MCF 10A (cell line): ENCODE results near the gene KIAA0753. TPM values are rescaled to one million over a fixed set of nuclear protein-coding genes. Genes with fewer than 3 reads are reported as not detected.

ENCODE experiments used
- BruUV-seq: library from RNA; stranded (reverse); fragments of 400-500 nt; replicated peaks from 2 replicates; lab custom pipeline; 2021; lab: Mats Ljungman, UMichigan
- CTCF ChIA-PET: fragments of 300-600 bp; sonication (Branson Sonifier 250); formaldehyde crosslinking; extraction: SDS; loops from one replicate; lab custom pipeline; 2021; ENCODE audit warnings: antibody characterized with exemption, inconsistent platforms; lab: Yijun Ruan, JAX
- POLR2A ChIA-PET: fragments of 300-600, 350-650 bp; sonication (Branson Sonifier 250); formaldehyde crosslinking; extraction: SDS; loops from one replicate; lab custom pipeline; 2020; ENCODE audit warnings: antibody characterized with exemption, inconsistent platforms; lab: Yijun Ruan, JAX
- DNase-seq: peaks from one replicate; pipeline ENCODE4 v3.0.0-alpha.2; 2018; ENCODE audit not compliant: unreplicated experiment
- H3K27ac Mint-ChIP-seq: one replicate; pipeline ENCODE4 v1.8.0; 2022; ENCODE audit warnings: mild to moderate bottlenecking, low read depth, mixed read lengths; ENCODE audit not compliant: unreplicated experiment
- H3K27me3 Mint-ChIP-seq: one replicate; pipeline ENCODE4 v1.8.0; 2022; ENCODE audit warnings: mixed read lengths; ENCODE audit not compliant: insufficient read depth, unreplicated experiment
- H3K36me3 Mint-ChIP-seq: one replicate; pipeline ENCODE4 v1.8.0; 2022; ENCODE audit warnings: mild to moderate bottlenecking, moderate library complexity, mixed read lengths; ENCODE audit not compliant: insufficient read depth, unreplicated experiment
- H3K4me1 Mint-ChIP-seq: one replicate; pipeline ENCODE4 v1.8.0; 2022; ENCODE audit warnings: mixed read lengths; ENCODE audit not compliant: insufficient read depth, unreplicated experiment
- H3K4me3 Mint-ChIP-seq: one replicate; pipeline ENCODE4 v1.8.0; 2022; ENCODE audit warnings: mild to moderate bottlenecking, moderate library complexity, mixed read lengths; ENCODE audit not compliant: unreplicated experiment
- H3K9me3 Mint-ChIP-seq: one replicate; pipeline ENCODE4 v1.8.0; 2022; ENCODE audit warnings: mixed read lengths; ENCODE audit not compliant: unreplicated experiment
- intact Hi-C: fragments of 100-400 bp; cut with micrococcal nuclease; formaldehyde crosslinking; loops from 2 replicates; pipeline ENCODE4 v1.14.1; 2022
- total RNA-seq: library from RNA; stranded (reverse); gene quantifications from 2 replicates; pipeline ENCODE4 v1.2.3, GENCODE V29; 2022
- TF ChIP-seq, protein P1 (sequence below): fragments of 200-600 bp; IDR thresholded peaks from one replicate; pipeline ENCODE4 v1.8.0; 2022; ENCODE audit warnings: antibody characterized with exemption, mild to moderate bottlenecking; ENCODE audit not compliant: unreplicated experiment

KIAA0753 gene
- total RNA-seq, 1 experiment from 2014 or later, result 22.8 TPM

DNA sequence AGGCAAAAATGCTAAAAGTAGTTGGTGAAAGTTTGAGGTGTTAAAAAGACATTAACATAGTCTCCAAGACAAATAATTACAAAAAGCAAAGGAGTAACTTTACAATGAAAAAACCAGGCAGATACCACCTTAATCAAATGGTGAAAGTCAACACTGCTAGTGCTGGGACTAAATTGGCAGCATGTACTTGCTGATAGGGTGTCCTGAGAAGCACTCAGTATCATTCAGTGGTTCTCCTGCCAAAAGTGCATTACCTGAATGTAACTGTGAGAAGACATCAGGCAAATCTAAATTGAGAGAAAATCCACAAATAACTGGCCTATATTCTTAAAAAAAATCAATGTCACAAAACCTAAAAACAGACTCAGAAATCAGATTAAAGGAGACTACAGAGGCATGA, 8.0 kb downstream of the KIAA0753 start:
- intact Hi-C loops, result no loop called here
- no peaks in the 10 kb centered on the region for H3K27me3 Mint-ChIP-seq
- no peak overlapping the region for H3K27ac Mint-ChIP-seq
- no peak for DNase-seq
- no peaks in the 10 kb centered on the region for H3K9me3 Mint-ChIP-seq
- peaks cover 90% of the 10 kb centered on the region for H3K36me3 Mint-ChIP-seq
- BruUV-seq, result no TSS peak
- ChIA-PET POLR2A (no interaction called here), CTCF (no interaction called here)
- TF ChIP-seq, protein P1, sequence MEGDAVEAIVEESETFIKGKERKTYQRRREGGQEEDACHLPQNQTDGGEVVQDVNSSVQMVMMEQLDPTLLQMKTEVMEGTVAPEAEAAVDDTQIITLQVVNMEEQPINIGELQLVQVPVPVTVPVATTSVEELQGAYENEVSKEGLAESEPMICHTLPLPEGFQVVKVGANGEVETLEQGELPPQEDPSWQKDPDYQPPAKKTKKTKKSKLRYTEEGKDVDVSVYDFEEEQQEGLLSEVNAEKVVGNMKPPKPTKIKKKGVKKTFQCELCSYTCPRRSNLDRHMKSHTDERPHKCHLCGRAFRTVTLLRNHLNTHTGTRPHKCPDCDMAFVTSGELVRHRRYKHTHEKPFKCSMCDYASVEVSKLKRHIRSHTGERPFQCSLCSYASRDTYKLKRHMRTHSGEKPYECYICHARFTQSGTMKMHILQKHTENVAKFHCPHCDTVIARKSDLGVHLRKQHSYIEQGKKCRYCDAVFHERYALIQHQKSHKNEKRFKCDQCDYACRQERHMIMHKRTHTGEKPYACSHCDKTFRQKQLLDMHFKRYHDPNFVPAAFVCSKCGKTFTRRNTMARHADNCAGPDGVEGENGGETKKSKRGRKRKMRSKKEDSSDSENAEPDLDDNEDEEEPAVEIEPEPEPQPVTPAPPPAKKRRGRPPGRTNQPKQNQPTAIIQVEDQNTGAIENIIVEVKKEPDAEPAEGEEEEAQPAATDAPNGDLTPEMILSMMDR, result no peak
- peaks cover 12% of the 10 kb centered on the region for H3K4me1 Mint-ChIP-seq
- H3K4me3 Mint-ChIP-seq, result no peak overlapping the region

DNA sequence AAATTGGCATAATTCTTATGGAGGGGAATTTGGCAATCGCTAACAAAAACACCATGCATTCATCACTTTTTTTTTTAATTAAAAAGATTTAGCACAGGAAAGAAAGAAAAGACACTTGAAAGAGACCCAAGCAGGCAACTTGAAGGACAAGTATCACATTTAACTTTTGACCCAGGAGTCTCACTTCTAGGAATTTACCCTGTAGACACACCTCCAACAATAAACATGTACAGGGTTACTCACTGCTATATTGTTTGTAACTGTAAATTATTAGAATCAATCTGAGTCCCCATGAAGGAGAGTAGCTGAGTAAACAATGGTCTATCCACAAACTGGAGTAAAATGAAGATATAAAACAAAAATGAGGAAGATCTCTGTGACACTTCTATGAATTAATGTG, 10.1 kb downstream of the KIAA0753 start:
- BruUV-seq, result no TSS peak

DNA sequence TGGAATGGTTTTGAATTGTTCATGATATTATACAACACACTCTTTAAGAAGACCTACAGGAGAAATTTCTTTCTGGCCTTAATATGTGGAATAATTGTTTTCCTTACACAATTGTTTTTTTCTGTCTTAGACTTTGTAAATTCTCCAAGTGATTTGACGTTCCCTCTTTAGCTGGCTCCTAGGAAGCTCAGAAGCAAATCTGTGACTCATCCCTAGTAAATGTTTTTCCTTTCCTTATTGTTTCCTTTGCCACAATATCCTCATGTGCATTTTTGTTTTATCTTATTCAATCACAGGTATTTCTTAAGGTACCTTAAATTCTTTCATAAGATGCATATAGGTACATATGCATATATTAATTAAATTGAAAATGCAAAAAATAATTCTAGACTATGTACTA, 13.5 kb downstream of the KIAA0753 start:
- CTCF ChIA-PET, result no interaction called here
- TF ChIP-seq, protein P1, result no peak
- POLR2A ChIA-PET, result interaction anchor here (0.7 to 3.7 kb wide), 4 partner anchors 9 to 30 kb away, joined by 3 to 25 read pairs (median 4); partner anchors contain the start of genes KIAA0753 and TXNDC17
- Mint-ChIP-seq H3K9me3 (no peaks in the 10 kb centered on the region), H3K36me3 (peaks cover 74% of the 10 kb centered on the region), H3K4me3 (no peak overlapping the region), H3K27ac (no peak overlapping the region), H3K27me3 (no peaks in the 10 kb centered on the region), H3K4me1 (peaks cover 18% of the 10 kb centered on the region)
- no TSS peak for BruUV-seq
- intact Hi-C loops, result no loop called here
- peak; percentile 14 for DNase-seq

More for the DNA sequence above, 10.1 kb downstream of the KIAA0753 start:
- peaks cover 89% of the 10 kb centered on the region for H3K36me3 Mint-ChIP-seq
- POLR2A ChIA-PET, result interaction anchor here (0.7 to 3.7 kb wide), 3 partner anchors 8 to 31 kb away, joined by 3 to 25 read pairs (median 3); partner anchors contain the start of genes KIAA0753 and TXNDC17
- DNase-seq, result no peak
- no peaks in the 10 kb centered on the region for H3K9me3 Mint-ChIP-seq
- no peaks in the 10 kb centered on the region for H3K27me3 Mint-ChIP-seq
- no peak overlapping the region for H3K27ac Mint-ChIP-seq
- peaks cover 18% of the 10 kb centered on the region for H3K4me1 Mint-ChIP-seq
- intact Hi-C loops, result no loop called here
- CTCF ChIA-PET, result no interaction called here
- TF ChIP-seq, protein P1, result no peak
- no peak overlapping the region for H3K4me3 Mint-ChIP-seq

DNA sequence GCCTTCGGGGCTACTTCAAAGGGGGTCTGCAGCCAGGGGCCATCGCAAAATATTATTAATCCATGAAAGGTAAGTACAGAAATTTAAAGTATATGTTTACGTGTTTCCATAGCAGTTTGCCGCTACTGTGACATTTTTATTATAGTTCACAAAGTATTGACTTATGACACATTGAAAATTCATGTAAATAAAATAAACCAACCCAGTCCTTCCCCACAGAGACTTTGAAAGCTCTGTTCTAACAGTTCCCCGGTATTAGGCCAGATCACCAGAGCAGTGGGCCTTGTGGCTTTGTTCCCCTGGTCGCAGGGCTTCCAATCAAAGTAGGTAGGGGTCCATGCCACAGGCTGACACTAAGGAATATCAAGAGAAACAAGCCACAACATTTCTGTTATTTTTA, 13.9 kb downstream of the KIAA0753 start:
- H3K36me3 Mint-ChIP-seq, result peaks cover 74% of the 10 kb centered on the region
- DNase-seq, result no peak
- no TSS peak for BruUV-seq
- H3K4me1 Mint-ChIP-seq, result peaks cover 18% of the 10 kb centered on the region
- TF ChIP-seq, protein P1, result no peak
- POLR2A ChIA-PET, result interaction anchor here (0.7 to 1.0 kb wide), 3 partner anchors 9 to 30 kb away, joined by 3 to 4 read pairs (median 3); no protein-coding TSS in a partner anchor
- intact Hi-C loops, result no loop called here
- no peak overlapping the region for H3K4me3 Mint-ChIP-seq
- CTCF ChIA-PET, result no interaction called here
- no peaks in the 10 kb centered on the region for H3K9me3 Mint-ChIP-seq
- H3K27me3 Mint-ChIP-seq, result no peaks in the 10 kb centered on the region
- no peak overlapping the region for H3K27ac Mint-ChIP-seq
